Panc1 (cell line): ENCODE data around the gene FAM222B. TPM values are rescaled to one million over a fixed set of nuclear protein-coding genes. Genes with fewer than 3 reads are reported as not detected.
"Not testable (repeated sequence)": the region's sequence is repeated elsewhere in the genome, so short reads cannot be mapped to it uniquely, and the experiment has no call there.

ENCODE experiments used
- ATAC-seq: fragments of 200-7000 bp; cut with Tn5 transposase; 2 replicates; pipeline ENCODE4 v1.9.1; 2020; ENCODE audit warnings: mild to moderate bottlenecking, moderate library complexity
- BruUV-seq: library from RNA; stranded (reverse); fragments of 400-500 nt; replicated peaks from 2 replicates; lab custom pipeline; 2021; lab: Mats Ljungman, UMichigan
- CTCF ChIA-PET: fragments of 300-600 bp; sonication (Branson Sonifier 250); formaldehyde crosslinking; loops from one replicate; lab custom pipeline; 2022; ENCODE audit warnings: antibody characterized with exemption; lab: Charles Lee
- POLR2A ChIA-PET: fragments of 300-600 bp; sonication (Branson Sonifier 250); formaldehyde crosslinking; loops from one replicate; lab custom pipeline; 2022; ENCODE audit warnings: antibody characterized with exemption; lab: Charles Lee
- DNase-seq: peaks from one replicate; pipeline ENCODE4 v3.0.0-alpha.2; 2010; ENCODE audit warnings: low read depth, low spot score
- H3K27ac ChIP-seq: 2 replicates; pipeline ENCODE4 v1.5.1; 2011; ENCODE audit warnings: mild to moderate bottlenecking, low read length, inconsistent platforms
- H3K27me3 ChIP-seq: fragments of 200-500 bp; sonication (Bioruptor generic); 2 replicates; pipeline ENCODE4 v1.6.0; 2014; ENCODE audit warnings: low read length, inconsistent platforms; ENCODE audit not compliant: control insufficient read depth, insufficient read depth
- H3K36me3 ChIP-seq: fragments of 200-500 bp; sonication (Bioruptor generic); 2 replicates; pipeline ENCODE4 v1.5.1; 2014; ENCODE audit warnings: inconsistent platforms, mild to moderate bottlenecking, low read length, moderate library complexity; ENCODE audit not compliant: control insufficient read depth, insufficient read depth
- H3K4me1 ChIP-seq: 2 replicates; pipeline ENCODE4 v1.5.1; 2011; ENCODE audit warnings: inconsistent platforms, mild to moderate bottlenecking, low read length, moderate library complexity; ENCODE audit not compliant: control insufficient read depth, insufficient read depth
- H3K4me3 ChIP-seq, 2 experiments: 2 replicates each; pipeline ENCODE4 v1.5.1; 2011 to 2012; ENCODE audit warnings: low read depth in 2 of 2, low read length in 2 of 2, mild to moderate bottlenecking in 2 of 2, inconsistent platforms in 1 of 2, moderate library complexity in 1 of 2
- H3K9me3 ChIP-seq: fragments of 200-500 bp; sonication (Bioruptor generic); 2 replicates; pipeline ENCODE4 v1.5.1; 2014; ENCODE audit warnings: low read depth, mild to moderate bottlenecking, inconsistent platforms, low read length, moderate library complexity; ENCODE audit not compliant: control insufficient read depth, insufficient read depth
- POLR2AphosphoS5 ChIP-seq: IDR thresholded peaks from 2 replicates; pipeline ENCODE4 v1.6.1; 2012; ENCODE audit warnings: mild to moderate bottlenecking, low read depth, low read length, moderate library complexity
- SIN3A ChIP-seq: IDR thresholded peaks from 2 replicates; pipeline ENCODE4 v1.6.1; 2012; ENCODE audit warnings: low read depth, mild to moderate bottlenecking, low read length, moderate library complexity, borderline replicate concordance; ENCODE audit not compliant: insufficient read depth
- TCF7L2 ChIP-seq: IDR thresholded peaks from 2 replicates; pipeline ENCODE4 v1.6.1; 2011; ENCODE audit warnings: mild to moderate bottlenecking, low read depth, low read length, inconsistent platforms
- in situ Hi-C: cut with HindIII; loops from 2 replicates; pipeline ENCODE4 v1.10.0; 2016; ENCODE audit warnings: low sequenced_read_pairs, low pct_unique_long_range_greater_than_20kb
- intact Hi-C: fragments of 100-400 bp; cut with micrococcal nuclease; formaldehyde crosslinking; loops from one replicate; pipeline ENCODE4 v1.10.0; 2022; ENCODE audit not compliant: unreplicated experiment
- total RNA-seq: library from RNA; stranded (reverse); gene quantifications from one replicate; pipeline ENCODE4 v1.2.1, GENCODE V29; 2021; ENCODE audit not compliant: unreplicated experiment
- TF ChIP-seq, protein P1 (sequence below), 2 experiments: IDR thresholded peaks; 2 replicates each; pipeline ENCODE4 v1.6.1; 2011 to 2012; ENCODE audit warnings: low read depth in 2 of 2, control low read depth in 1 of 2, low read length in 1 of 2, mild to moderate bottlenecking in 1 of 2, moderate library complexity in 1 of 2; ENCODE audit not compliant: insufficient read depth in 1 of 2
- TF ChIP-seq, protein P2 (sequence below): fragments of 450-650 bp; IDR thresholded peaks from 2 replicates; pipeline ENCODE4 v1.5.1; 2017; ENCODE audit warnings: mild to moderate bottlenecking

Gene FAM222B
- total RNA-seq, 1 experiment from 2014 or later, result 38.5 TPM

DNA sequence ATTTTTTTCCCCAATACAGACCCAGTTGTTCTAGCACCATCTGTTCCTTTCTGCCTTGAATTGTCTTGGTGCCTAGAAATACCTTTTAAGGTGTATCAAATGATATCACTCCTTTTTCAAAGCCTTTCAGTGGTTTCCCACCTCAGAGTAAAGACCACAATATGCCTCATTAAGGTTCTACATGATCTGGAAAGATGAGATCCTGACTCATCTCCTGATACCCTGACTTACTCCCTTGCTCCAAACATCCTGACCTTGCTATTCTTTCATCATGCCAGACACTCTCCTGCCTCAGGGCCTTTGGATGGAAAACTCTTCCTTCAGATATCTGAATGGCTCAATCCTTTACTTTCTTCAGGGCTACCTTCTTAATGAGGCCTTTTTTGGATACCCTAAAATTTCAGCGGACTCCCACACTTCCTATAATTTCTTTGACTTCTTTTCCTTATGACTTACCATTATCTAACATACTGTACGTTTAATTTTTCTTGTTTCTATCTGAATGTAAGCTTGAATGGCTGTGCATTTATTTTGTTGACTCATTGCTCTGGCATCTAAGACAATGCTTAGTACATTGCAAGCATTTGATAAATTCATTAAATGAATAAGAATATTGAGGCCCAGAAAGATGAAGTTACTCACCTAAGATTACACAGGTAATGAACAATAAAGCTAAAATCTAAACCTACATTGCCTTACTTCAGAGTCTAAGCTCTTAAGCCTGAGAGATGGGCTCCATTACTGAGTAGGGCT is 35.7 kb upstream of the FAM222B start:
- DNase-seq (no peak), ATAC-seq (no peak)
- intact Hi-C loops, result loop anchor here (10.0 kb wide), 1 partner anchor 114 kb away; no protein-coding TSS in a partner anchor
- in situ Hi-C loops, result loop anchor here (10.0 kb wide), 1 partner anchor 114 kb away; no protein-coding TSS in a partner anchor
- no peak overlapping the region for H3K27ac ChIP-seq
- H3K9me3 ChIP-seq, result no peaks in the 10 kb centered on the region
- TF ChIP-seq SIN3A (no peak), TCF7L2 (no peak), POLR2AphosphoS5 (no peak)
- TF ChIP-seq, protein P1, sequence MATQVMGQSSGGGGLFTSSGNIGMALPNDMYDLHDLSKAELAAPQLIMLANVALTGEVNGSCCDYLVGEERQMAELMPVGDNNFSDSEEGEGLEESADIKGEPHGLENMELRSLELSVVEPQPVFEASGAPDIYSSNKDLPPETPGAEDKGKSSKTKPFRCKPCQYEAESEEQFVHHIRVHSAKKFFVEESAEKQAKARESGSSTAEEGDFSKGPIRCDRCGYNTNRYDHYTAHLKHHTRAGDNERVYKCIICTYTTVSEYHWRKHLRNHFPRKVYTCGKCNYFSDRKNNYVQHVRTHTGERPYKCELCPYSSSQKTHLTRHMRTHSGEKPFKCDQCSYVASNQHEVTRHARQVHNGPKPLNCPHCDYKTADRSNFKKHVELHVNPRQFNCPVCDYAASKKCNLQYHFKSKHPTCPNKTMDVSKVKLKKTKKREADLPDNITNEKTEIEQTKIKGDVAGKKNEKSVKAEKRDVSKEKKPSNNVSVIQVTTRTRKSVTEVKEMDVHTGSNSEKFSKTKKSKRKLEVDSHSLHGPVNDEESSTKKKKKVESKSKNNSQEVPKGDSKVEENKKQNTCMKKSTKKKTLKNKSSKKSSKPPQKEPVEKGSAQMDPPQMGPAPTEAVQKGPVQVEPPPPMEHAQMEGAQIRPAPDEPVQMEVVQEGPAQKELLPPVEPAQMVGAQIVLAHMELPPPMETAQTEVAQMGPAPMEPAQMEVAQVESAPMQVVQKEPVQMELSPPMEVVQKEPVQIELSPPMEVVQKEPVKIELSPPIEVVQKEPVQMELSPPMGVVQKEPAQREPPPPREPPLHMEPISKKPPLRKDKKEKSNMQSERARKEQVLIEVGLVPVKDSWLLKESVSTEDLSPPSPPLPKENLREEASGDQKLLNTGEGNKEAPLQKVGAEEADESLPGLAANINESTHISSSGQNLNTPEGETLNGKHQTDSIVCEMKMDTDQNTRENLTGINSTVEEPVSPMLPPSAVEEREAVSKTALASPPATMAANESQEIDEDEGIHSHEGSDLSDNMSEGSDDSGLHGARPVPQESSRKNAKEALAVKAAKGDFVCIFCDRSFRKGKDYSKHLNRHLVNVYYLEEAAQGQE (IDR thresholded peaks at IDR 0.05; ENCODE audit: insufficient read depth in 1 of 2, low read depth in 2 of 2, low read length in 1 of 2), result no peak
- TF ChIP-seq, protein P2, sequence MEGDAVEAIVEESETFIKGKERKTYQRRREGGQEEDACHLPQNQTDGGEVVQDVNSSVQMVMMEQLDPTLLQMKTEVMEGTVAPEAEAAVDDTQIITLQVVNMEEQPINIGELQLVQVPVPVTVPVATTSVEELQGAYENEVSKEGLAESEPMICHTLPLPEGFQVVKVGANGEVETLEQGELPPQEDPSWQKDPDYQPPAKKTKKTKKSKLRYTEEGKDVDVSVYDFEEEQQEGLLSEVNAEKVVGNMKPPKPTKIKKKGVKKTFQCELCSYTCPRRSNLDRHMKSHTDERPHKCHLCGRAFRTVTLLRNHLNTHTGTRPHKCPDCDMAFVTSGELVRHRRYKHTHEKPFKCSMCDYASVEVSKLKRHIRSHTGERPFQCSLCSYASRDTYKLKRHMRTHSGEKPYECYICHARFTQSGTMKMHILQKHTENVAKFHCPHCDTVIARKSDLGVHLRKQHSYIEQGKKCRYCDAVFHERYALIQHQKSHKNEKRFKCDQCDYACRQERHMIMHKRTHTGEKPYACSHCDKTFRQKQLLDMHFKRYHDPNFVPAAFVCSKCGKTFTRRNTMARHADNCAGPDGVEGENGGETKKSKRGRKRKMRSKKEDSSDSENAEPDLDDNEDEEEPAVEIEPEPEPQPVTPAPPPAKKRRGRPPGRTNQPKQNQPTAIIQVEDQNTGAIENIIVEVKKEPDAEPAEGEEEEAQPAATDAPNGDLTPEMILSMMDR, result no peak
- CTCF ChIA-PET, result interaction anchor here (0.9 to 1.4 kb wide), 2 partner anchors 37 to 115 kb away, joined by 3 to 12 read pairs; no protein-coding TSS in a partner anchor
- H3K36me3 ChIP-seq, result no peaks in the 10 kb centered on the region
- POLR2A ChIA-PET, result interaction anchor here (0.7 kb wide), 1 partner anchor 153 kb away, joined by 3 read pairs; no protein-coding TSS in a partner anchor
- BruUV-seq, result no TSS peak
- H3K4me1 ChIP-seq, result no peaks in the 10 kb centered on the region
- H3K4me3 ChIP-seq, result no peak overlapping the region
- no peaks in the 10 kb centered on the region for H3K27me3 ChIP-seq

DNA sequence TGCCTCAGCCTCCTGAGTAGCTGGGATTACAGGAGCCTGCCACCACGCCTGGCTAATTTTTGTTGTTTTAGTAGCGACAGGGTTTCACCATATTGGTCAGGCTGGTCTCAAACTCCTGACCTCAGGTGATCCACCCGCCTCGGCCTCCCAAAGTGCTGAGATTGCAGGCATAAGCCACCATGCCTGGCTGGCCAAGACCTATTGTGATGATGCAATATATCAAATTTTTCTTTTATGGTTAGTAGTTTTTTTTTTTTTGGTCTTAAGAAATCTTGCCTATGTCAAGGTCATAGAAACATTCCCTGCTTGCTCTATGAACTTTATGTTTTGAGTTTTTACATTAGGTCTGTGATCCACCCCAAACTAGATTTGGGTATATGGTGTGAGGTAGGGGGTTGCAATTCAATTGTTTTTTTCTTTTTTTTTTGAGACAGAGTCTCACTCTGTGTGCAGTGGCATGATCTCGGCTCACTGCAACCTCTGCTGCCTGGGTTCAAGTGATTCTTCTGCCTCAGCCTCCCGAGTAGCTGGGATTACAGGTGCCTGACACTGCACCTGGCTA is 34.6 kb upstream of the FAM222B start:
- H3K27ac ChIP-seq, POLR2A ChIA-PET, ATAC-seq, H3K9me3 ChIP-seq, H3K4me1 ChIP-seq, H3K4me3 ChIP-seq, H3K27me3 ChIP-seq, CTCF ChIA-PET, BruUV-seq, DNase-seq, H3K36me3 ChIP-seq: not testable (repeated sequence)
- in situ Hi-C loops, result loop anchor here (10.0 kb wide), 1 partner anchor 112 kb away; no protein-coding TSS in a partner anchor
- intact Hi-C loops, result loop anchor here (10.0 kb wide), 1 partner anchor 112 kb away; no protein-coding TSS in a partner anchor
